ENCODE measurements around the gene TMEM72. TPM values are rescaled to one million over a fixed set of nuclear protein-coding genes. Genes with fewer than 3 reads are reported as not detected.
A peak's percentile ranks its signal among the peaks of the same experiment; 100 is the strongest.

Gene TMEM72
- total and polyA plus RNA-seq, 2 experiments from 2014 or later = not detected

GRCh38 chr10:44966129-44966815 is 55.1 kb downstream of the TMEM72 start (continued):
- TF ChIP-seq ETS1 (IDR thresholded peaks at IDR 0.05) (no peak), STAT1 (IDR thresholded peaks at IDR 0.05; ENCODE audit: unreplicated experiment) (no peak), EZH2 (IDR thresholded peaks at IDR 0.05; ENCODE audit: low read depth, unreplicated experiment) (no peak), ZNF331 (CRISPR knock-in tag; IDR thresholded peaks at IDR 0.05; ENCODE audit: low read depth) (no peak), CTCF (conservative IDR thresholded peaks at IDR 0.05; ENCODE audit: low read depth in 2 of 2) (no peak), ZNF114 (CRISPR knock-in tag; IDR thresholded peaks at IDR 0.05) (no peak)

- peaks cover 6% of the 10 kb centered on the region; the same call in 1 of the 2 replicates for H3F3A ChIP-seq (replicated peaks; ENCODE audit: low read depth)
- peaks cover 9% of the 10 kb centered on the region; the same call in 1 of the 2 replicates for H3K9me2 ChIP-seq (ENCODE audit: insufficient read depth)
- DNase-seq (ENCODE audit: low spot score) = no peak
- H3K27ac ChIP-seq (ENCODE audit: low read depth) = no peak overlapping the region
- no peak overlapping the region for H2AFZ ChIP-seq
- no peak overlapping the region for H3K4me3 ChIP-seq
- H3K36me3 ChIP-seq (ENCODE audit: insufficient read depth) = no peaks in the 10 kb centered on the region
- no peaks in the 10 kb centered on the region for H4K20me1 ChIP-seq (replicated peaks; ENCODE audit: insufficient read depth)
- no peaks in the 10 kb centered on the region for H3K27me3 ChIP-seq (ENCODE audit: insufficient read depth)
- Mint-ChIP-seq H3K4me1 (peaks cover 58% of the 10 kb centered on the region), H3K27me3 (ENCODE audit: insufficient read depth, low read depth, poor library complexity) (peaks cover 28% of the 10 kb centered on the region), H3K36me3 (ENCODE audit: low read depth) (peaks cover 15% of the 10 kb centered on the region), H3K4me3 (no peak overlapping the region), H3K9me3 (no peaks in the 10 kb centered on the region; the same call in 2 of the 3 replicates), H3K27ac (no peak overlapping the region)
- ATAC-seq = no peak
- 0 out of 2 replicates have a peak overlapping the region, but pooled peaks have one; percentile 23 for H3K4me2 ChIP-seq
- H3K79me2 ChIP-seq (replicated peaks; ENCODE audit: insufficient read depth) = no peaks in the 10 kb centered on the region; the same call in 1 of the 2 replicates
- peaks cover 36% of the 10 kb centered on the region for H3K4me1 ChIP-seq (ENCODE audit: insufficient read depth)
- TF ChIP-seq REST (IDR thresholded peaks at IDR 0.05; ENCODE audit: unreplicated experiment) = no peak
- TF ChIP-seq EZH2 (IDR thresholded peaks at IDR 0.05; ENCODE audit: low read depth, unreplicated experiment) = no peak
- no peak for TF ChIP-seq EZH2phosphoT487 (IDR thresholded peaks at IDR 0.05; ENCODE audit: unreplicated experiment)
- no peak for TF ChIP-seq ZNF462 (CRISPR knock-in tag; IDR thresholded peaks at IDR 0.05)
- no peak for TF ChIP-seq JUNB (IDR thresholded peaks at IDR 0.05; ENCODE audit: unreplicated experiment)
- no peak for TF ChIP-seq ZNF331 (CRISPR knock-in tag; IDR thresholded peaks at IDR 0.05; ENCODE audit: low read depth)
Observed at GRCh38 chr10:44966816-44967509, 55.8 kb downstream of the TMEM72 start.

All from GM23338 (cell line).